ENCODE results near the gene CSMD2. TPM values are rescaled to one million over a fixed set of nuclear protein-coding genes. Genes with fewer than 3 reads are reported as not detected.

Gene CSMD2
- total and polyA plus RNA-seq, 2 of the 4 experiments (the other 2 are of a cell fraction): under 0.01 to 0.36 TPM

GRCh38 chr1:33955096-33955495 is 209.9 kb downstream of the CSMD2 start:
- H3K4me1 ChIP-seq (ENCODE audit: control insufficient read depth, insufficient read depth, low read length): no peaks in the 10 kb centered on the region

More at GRCh38 chr1:33955096-33955495, 209.9 kb downstream of the CSMD2 start:
- Histone ChIP-seq H3K9ac (ENCODE audit: low read depth, low read length) (no peak overlapping the region), H2AFZ (replicated peaks; ENCODE audit: low read length, poor library complexity) (no peak overlapping the region), H3K23ac (ENCODE audit: low read depth, low read length) (no peak overlapping the region), H3K27ac (ENCODE audit: insufficient read depth, low read length) (no peak overlapping the region), H3K4me2 (ENCODE audit: low read depth, low read length) (no peak overlapping the region), H3K4ac (ENCODE audit: low read depth, low read length) (no peak overlapping the region), H4K91ac (ENCODE audit: insufficient read depth, low read depth, low read length) (no peak overlapping the region), H4K20me1 (ENCODE audit: insufficient read depth, low read length) (no peaks in the 10 kb centered on the region), H3K79me1 (ENCODE audit: low read depth in 1 of 2, low read length in 2 of 2) (no peaks in the 10 kb centered on the region), H2AK9ac (replicated peaks; ENCODE audit: low read depth, low read length, poor library complexity) (no peak overlapping the region), H4K5ac (ENCODE audit: low read depth, low read length) (no peak overlapping the region), H3K27me3 (ENCODE audit: control insufficient read depth, insufficient read depth, low read length) (no peaks in the 10 kb centered on the region), H2BK5ac (ENCODE audit: low read depth, low read length, poor library complexity, severe bottlenecking) (no peak overlapping the region), H2BK20ac (ENCODE audit: low read depth, low read length) (no peak overlapping the region), H3K56ac (ENCODE audit: extremely low read depth, insufficient read depth, low read length) (no peak overlapping the region), H2BK15ac (ENCODE audit: low read depth, low read length) (no peak overlapping the region), H3K9me3 (ENCODE audit: control insufficient read depth, insufficient read depth, low read length) (peaks cover 34% of the 10 kb centered on the region), H2AK5ac (ENCODE audit: low read depth, low read length) (no peak overlapping the region), H3K36me3 (ENCODE audit: control insufficient read depth, insufficient read depth, low read length) (no peaks in the 10 kb centered on the region), H3K18ac (ENCODE audit: low read depth, low read length) (no peak overlapping the region), H3K4me3 (ENCODE audit: insufficient read depth, low read depth, low read length) (no peak overlapping the region), H3K9me1 (ENCODE audit: insufficient read depth, low read length) (no peaks in the 10 kb centered on the region), H4K8ac (ENCODE audit: low read depth in 2 of 2, low read length in 2 of 2) (no peak overlapping the region), H3K14ac (replicated peaks; ENCODE audit: low read depth, low read length) (no peak overlapping the region), H2BK120ac (ENCODE audit: low read depth, low read length) (no peak overlapping the region)
- in situ Hi-C loops (cut with MboI; ENCODE audit: low sequenced_read_pairs): no loop called here
- WGBS, 2 experiments (ENCODE audit: extremely low coverage in 2 of 2, insufficient read length in 1 of 2): 80% methylated on average over 1 of the region's 14 CpGs; no CpG with 5 or more reads in 1 of the 2 experiments
- TF ChIP-seq MAFK (IDR thresholded peaks at IDR 0.05; ENCODE audit: low read depth, low read length) (no peak), POLR2A (IDR thresholded peaks at IDR 0.05; ENCODE audit: low read depth, low read length) (no peak), FOS (IDR thresholded peaks at IDR 0.05; ENCODE audit: low read depth, low read length) (no peak), CTCF (conservative IDR thresholded peaks at IDR 0.05; ENCODE audit: low read depth, low read length) (no peak), CHD1 (IDR thresholded peaks at IDR 0.05; ENCODE audit: low read depth, low read length) (no peak)
- DNase-seq: no peak
- ChIA-PET CTCF (no interaction called here), POLR2A (ENCODE audit: unreplicated experiment) (no interaction called here)
- BruUV-seq (replicated peaks): no TSS peak
- dilution Hi-C loops (cut with HindIII; ENCODE audit: low sequenced_read_pairs, unreplicated experiment): no loop called here
- intact Hi-C loops (cut with micrococcal nuclease): no loop called here
- ATAC-seq (ENCODE audit: low read depth): no peak
